ENCODE results near the gene RNF213.

GRCh38 chr17:80290156-80290555 is 29.5 kb downstream of the RNF213 start:
- TF ChIP-seq CTCF (IDR thresholded peaks at IDR 0.05; ENCODE audit: control extremely low read depth in 1 of 3, insufficient read depth in 1 of 3, low read depth in 1 of 3, low read length in 3 of 3) (no peak), RAD21 (IDR thresholded peaks at IDR 0.05 in 1 of 2, conservative IDR thresholded peaks at IDR 0.05 in 1 of 2; ENCODE audit: low read depth in 2 of 2, low read length in 2 of 2) (no peak), POLR2AphosphoS5 (IDR thresholded peaks at IDR 0.05; ENCODE audit: low read depth, low read length) (no peak), GTF2F1 (IDR thresholded peaks at IDR 0.05; ENCODE audit: borderline replicate concordance, low read depth, low read length) (no peak), SP1 (IDR thresholded peaks at IDR 0.05; ENCODE audit: low read depth, low read length) (no peak), EGR1 (IDR thresholded peaks at IDR 0.05; ENCODE audit: borderline replicate concordance, low read depth, low read length) (no peak), KDM1A (IDR thresholded peaks at IDR 0.05; ENCODE audit: borderline replicate concordance, low read length) (no peak), EP300 (IDR thresholded peaks at IDR 0.05; ENCODE audit: borderline replicate concordance in 1 of 2, low read depth in 2 of 2, low read length in 2 of 2) (no peak), POLR2A (IDR thresholded peaks at IDR 0.05; ENCODE audit: control extremely low read depth in 1 of 2, low read depth in 2 of 2, low read length in 2 of 2) (no peak), TAF7 (optimal IDR thresholded peaks at IDR 0.05; ENCODE audit: borderline replicate concordance, low read depth, low read length) (no peak), FOSL1 (IDR thresholded peaks at IDR 0.05; ENCODE audit: insufficient read depth, low read depth, low read length) (no peak)

Measured in H1 (cell line).